ENCODE results near the gene ZC3H12C.

Gene ZC3H12C

GRCh38 chr11:110078923-110079544, 14.2 kb upstream of the ZC3H12C start:
- Histone ChIP-seq H3K27ac (ENCODE audit: low read length) (no peak overlapping the region), H3K27me3 (ENCODE audit: insufficient read depth, low read length) (no peaks in the 10 kb centered on the region), H3K9me3 (ENCODE audit: insufficient read depth, low read depth, low read length) (peaks cover 11% of the 10 kb centered on the region), H3K4me3 (ENCODE audit: low read length) (no peak overlapping the region), H3K4me1 (ENCODE audit: insufficient read depth, low read length) (peaks cover 23% of the 10 kb centered on the region), H3K9ac (ENCODE audit: low read depth, low read length) (no peak overlapping the region), H3K36me3 (ENCODE audit: insufficient read depth, low read depth, low read length) (no peaks in the 10 kb centered on the region)

DNA sequence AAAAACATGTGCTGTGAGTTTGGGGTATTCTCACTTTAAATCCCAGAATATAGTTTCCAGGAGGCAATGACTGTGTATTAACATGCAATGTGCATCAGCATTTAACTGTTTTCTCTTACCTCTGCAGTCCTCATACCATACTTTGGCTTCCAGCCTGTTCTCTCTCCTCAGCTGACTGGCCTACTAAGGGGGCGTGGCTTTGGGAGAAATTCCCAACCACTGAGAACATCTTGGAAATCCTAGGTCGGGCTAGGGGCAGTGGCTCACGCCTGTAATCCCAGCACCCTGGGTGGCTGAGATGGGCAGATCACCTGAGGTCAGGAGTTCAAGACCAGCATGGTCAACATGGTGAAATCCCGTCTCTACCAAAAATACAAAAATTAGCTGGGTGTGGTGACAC, 13.5 kb upstream of the ZC3H12C start:
- H3K9ac ChIP-seq (ENCODE audit: low read depth, low read length): no peak overlapping the region
- peaks cover 11% of the 10 kb centered on the region for H3K9me3 ChIP-seq (ENCODE audit: insufficient read depth, low read depth, low read length)
- H3K27ac ChIP-seq (ENCODE audit: low read length): no peak overlapping the region
- H3K36me3 ChIP-seq (ENCODE audit: insufficient read depth, low read depth, low read length): no peaks in the 10 kb centered on the region
- no peaks in the 10 kb centered on the region for H3K27me3 ChIP-seq (ENCODE audit: insufficient read depth, low read length)
- no peak overlapping the region for H3K4me3 ChIP-seq (ENCODE audit: low read length)
- peaks cover 23% of the 10 kb centered on the region for H3K4me1 ChIP-seq (ENCODE audit: insufficient read depth, low read length)

DNA sequence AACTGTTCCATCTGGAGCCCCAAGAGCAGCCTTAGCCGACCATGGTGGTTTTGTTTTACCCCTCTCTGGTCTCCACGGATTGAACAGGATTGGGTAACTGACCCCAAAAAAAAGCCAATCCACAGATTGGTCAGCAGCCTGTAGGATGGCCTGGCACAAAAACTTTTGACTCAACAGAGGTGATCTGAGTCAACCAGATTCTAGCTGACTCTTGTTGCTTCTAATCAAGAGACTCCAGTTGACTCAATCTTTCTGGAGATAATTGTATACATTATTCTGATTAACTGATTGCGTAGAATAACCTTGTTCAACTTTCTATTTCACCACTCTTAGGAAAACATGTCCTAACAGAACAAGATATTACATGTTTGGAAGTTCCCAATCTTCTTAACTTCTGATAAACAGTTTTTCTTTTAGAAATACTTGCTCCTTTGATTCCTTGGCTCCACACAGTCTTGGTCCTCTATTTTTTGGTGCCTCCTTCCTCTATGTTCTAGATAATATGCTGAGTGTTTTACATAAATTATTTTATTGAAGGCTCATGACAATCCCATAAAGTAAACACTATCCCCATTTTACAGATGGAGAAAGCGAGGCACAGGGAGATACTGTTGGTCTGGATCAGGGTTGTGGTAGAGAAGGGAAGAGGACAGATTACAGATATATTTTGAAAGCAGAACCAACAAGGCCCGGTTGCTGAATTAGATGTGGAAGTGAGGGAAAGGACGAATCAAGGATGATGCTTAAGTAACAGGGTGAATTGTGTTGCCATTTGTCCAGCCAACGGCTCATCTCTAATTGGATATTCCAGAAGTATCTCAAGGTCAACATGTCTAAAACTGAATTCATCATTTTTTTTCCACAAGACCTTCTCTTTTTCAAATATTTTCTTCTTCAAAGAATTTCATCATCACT, 11.5 kb upstream of the ZC3H12C start:
- no peak overlapping the region for H3K4me3 ChIP-seq (ENCODE audit: low read length)
- H3K4me1 ChIP-seq (ENCODE audit: insufficient read depth, low read length): peaks cover 10% of the 10 kb centered on the region
- no peak overlapping the region for H3K27ac ChIP-seq (ENCODE audit: low read length)
- H3K27me3 ChIP-seq (ENCODE audit: insufficient read depth, low read length): no peaks in the 10 kb centered on the region
- H3K9ac ChIP-seq (ENCODE audit: low read depth, low read length): no peak overlapping the region
- peaks cover 11% of the 10 kb centered on the region for H3K9me3 ChIP-seq (ENCODE audit: insufficient read depth, low read depth, low read length)
- H3K36me3 ChIP-seq (ENCODE audit: insufficient read depth, low read depth, low read length): no peaks in the 10 kb centered on the region

DNA sequence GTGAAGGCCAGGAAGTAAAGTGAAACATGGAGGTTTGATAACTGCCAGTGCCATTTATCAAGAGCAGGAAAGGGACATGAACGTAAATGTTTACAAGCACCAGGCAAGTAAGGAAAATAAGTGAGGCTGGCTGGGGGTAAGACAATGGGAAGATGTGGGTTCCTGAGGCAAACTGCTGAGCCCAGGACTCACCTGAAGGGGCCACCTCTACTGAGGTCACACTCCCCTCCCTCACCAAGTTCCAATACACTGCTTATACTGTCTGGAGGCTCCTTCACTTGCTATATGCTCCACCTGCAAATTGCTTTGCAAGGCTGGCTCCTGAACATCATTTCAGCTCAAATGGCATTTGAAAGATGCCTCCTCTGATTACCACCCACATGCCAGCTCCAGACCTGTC, 10.3 kb upstream of the ZC3H12C start:
- Histone ChIP-seq H3K9me3 (ENCODE audit: insufficient read depth, low read depth, low read length) (peaks cover 11% of the 10 kb centered on the region), H3K27me3 (ENCODE audit: insufficient read depth, low read length) (no peaks in the 10 kb centered on the region), H3K9ac (ENCODE audit: low read depth, low read length) (no peak overlapping the region), H3K4me3 (ENCODE audit: low read length) (no peak overlapping the region), H3K27ac (ENCODE audit: low read length) (no peak overlapping the region), H3K36me3 (ENCODE audit: insufficient read depth, low read depth, low read length) (no peaks in the 10 kb centered on the region), H3K4me1 (ENCODE audit: insufficient read depth, low read length) (no peaks in the 10 kb centered on the region; the same call in 1 of the 2 replicates)

- Histone ChIP-seq H3K9ac (ENCODE audit: low read depth, low read length) (no peak overlapping the region), H3K27me3 (ENCODE audit: insufficient read depth, low read length) (peaks cover 5% of the 10 kb centered on the region; the same call in 1 of the 2 replicates), H3K4me3 (ENCODE audit: low read length) (no peak overlapping the region), H3K4me1 (ENCODE audit: insufficient read depth, low read length) (no peaks in the 10 kb centered on the region), H3K9me3 (ENCODE audit: insufficient read depth, low read depth, low read length) (no peaks in the 10 kb centered on the region; the same call in 1 of the 2 replicates), H3K36me3 (ENCODE audit: insufficient read depth, low read depth, low read length) (no peaks in the 10 kb centered on the region), H3K27ac (ENCODE audit: low read length) (no peak overlapping the region)
These were observed 7.8 kb upstream of the ZC3H12C start for GRCh38 chr11:110085255-110085838.

DNA sequence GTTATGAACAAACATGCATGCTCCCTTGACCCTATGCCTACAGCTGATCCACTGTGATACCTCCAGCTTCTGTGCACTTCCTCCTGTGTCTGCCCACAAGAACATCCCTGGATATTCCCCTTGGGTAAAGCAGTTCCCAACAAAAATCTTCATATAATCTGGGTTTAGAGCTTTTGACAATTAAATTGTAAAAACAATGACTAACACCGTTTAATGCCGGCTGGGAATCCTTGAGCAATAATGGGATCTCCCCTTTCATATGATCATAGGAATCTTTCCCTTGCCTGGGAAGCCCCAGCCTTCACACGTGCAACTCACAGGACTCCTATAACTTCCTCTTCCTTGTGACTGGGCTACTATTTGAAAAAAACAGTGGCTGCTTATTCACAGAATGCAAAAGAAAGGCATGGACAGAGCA, 6.3 kb upstream of the ZC3H12C start:
- H3K36me3 ChIP-seq (ENCODE audit: insufficient read depth, low read depth, low read length): no peaks in the 10 kb centered on the region
- no peak overlapping the region for H3K27ac ChIP-seq (ENCODE audit: low read length)
- no peaks in the 10 kb centered on the region for H3K9me3 ChIP-seq (ENCODE audit: insufficient read depth, low read depth, low read length)
- H3K27me3 ChIP-seq (ENCODE audit: insufficient read depth, low read length): peaks cover 21% of the 10 kb centered on the region
- H3K9ac ChIP-seq (ENCODE audit: low read depth, low read length): no peak overlapping the region
- no peak overlapping the region for H3K4me3 ChIP-seq (ENCODE audit: low read length)
- no peaks in the 10 kb centered on the region; the same call in 1 of the 2 replicates for H3K4me1 ChIP-seq (ENCODE audit: insufficient read depth, low read length)

DNA sequence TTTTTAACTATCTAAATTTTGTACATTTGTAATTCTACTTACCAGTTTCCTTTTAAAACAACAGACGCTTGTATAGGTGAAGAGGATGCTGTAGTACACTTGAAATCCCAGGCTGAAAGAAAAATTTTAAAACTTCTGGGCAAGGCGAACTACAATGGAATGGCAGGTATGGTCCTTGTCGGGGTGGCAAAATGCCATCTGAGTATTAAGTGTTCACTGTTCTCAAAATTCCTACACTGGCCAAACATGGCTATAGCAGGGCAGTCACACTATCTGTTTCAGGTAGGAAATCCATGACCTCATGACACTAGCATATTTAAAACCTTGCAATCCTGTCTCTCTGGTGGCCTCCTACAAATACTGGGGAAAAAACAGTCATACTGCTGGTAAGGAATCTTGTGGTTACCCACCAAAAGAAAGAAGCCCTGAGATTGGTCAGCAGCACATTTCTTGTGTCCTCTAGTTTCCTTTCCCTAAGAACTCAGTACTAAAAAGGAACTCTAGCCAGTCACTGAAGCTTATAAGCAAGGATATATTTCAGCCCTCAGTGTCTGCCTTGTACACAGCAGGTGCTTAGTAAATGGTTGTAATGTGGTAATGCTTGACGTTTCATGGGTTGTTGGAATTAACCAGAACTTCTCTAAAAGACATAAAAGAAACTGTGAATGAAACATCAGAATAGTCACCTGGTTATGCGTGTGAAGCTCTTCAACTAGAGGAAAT, 5.2 kb upstream of the ZC3H12C start:
- Histone ChIP-seq H3K4me1 (ENCODE audit: insufficient read depth, low read length) (no peaks in the 10 kb centered on the region; the same call in 1 of the 2 replicates), H3K4me3 (ENCODE audit: low read length) (no peak overlapping the region), H3K36me3 (ENCODE audit: insufficient read depth, low read depth, low read length) (no peaks in the 10 kb centered on the region), H3K27me3 (ENCODE audit: insufficient read depth, low read length) (peaks cover 25% of the 10 kb centered on the region), H3K9ac (ENCODE audit: low read depth, low read length) (no peak overlapping the region), H3K27ac (ENCODE audit: low read length) (no peak overlapping the region), H3K9me3 (ENCODE audit: insufficient read depth, low read depth, low read length) (no peaks in the 10 kb centered on the region)

DNA sequence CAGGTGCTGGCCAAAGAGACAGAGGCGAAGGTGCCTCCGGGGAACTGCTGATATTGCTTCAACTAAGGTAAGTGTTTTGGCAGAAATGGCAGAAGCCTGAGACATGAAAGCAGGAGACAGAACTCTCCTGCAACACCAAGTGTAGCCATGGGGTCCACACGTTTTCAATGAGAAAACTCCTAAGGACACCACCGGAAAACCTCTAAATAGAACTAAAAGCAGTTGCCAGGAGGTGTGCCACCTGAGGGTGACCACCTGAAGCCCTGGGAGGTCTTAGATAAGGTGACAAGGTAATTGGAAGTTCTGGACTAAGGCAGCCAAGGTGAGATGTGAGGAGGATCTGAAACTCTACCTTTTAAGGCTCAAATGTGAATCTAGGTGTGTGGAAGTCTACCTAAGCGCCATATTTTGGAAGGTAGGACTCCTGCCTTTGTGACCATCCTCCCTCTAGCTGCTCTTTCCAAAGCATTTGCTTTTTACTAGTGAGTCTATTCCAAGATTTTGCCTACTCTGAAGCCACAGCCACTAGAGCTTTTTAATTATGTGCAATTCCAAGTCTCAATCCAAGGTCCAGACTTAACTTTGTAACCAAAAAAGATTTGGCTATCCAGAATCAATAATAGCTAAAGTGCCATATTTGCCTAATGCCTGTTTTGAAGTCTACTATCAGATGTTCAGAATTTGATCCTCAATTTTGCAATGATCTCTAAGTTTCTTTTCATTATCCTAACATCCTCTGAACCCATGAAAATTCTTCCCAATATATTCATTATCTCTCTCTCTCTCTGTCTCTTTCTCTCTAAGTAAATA, 4.5 kb upstream of the ZC3H12C start:
- no peak overlapping the region for H3K27ac ChIP-seq (ENCODE audit: low read length)
- no peaks in the 10 kb centered on the region for H3K9me3 ChIP-seq (ENCODE audit: insufficient read depth, low read depth, low read length)
- H3K9ac ChIP-seq (ENCODE audit: low read depth, low read length): no peak overlapping the region
- H3K4me3 ChIP-seq (ENCODE audit: low read length): no peak overlapping the region
- H3K4me1 ChIP-seq (ENCODE audit: insufficient read depth, low read length): no peaks in the 10 kb centered on the region; the same call in 1 of the 2 replicates
- peaks cover 26% of the 10 kb centered on the region for H3K27me3 ChIP-seq (ENCODE audit: insufficient read depth, low read length)
- H3K36me3 ChIP-seq (ENCODE audit: insufficient read depth, low read depth, low read length): no peaks in the 10 kb centered on the region

DNA sequence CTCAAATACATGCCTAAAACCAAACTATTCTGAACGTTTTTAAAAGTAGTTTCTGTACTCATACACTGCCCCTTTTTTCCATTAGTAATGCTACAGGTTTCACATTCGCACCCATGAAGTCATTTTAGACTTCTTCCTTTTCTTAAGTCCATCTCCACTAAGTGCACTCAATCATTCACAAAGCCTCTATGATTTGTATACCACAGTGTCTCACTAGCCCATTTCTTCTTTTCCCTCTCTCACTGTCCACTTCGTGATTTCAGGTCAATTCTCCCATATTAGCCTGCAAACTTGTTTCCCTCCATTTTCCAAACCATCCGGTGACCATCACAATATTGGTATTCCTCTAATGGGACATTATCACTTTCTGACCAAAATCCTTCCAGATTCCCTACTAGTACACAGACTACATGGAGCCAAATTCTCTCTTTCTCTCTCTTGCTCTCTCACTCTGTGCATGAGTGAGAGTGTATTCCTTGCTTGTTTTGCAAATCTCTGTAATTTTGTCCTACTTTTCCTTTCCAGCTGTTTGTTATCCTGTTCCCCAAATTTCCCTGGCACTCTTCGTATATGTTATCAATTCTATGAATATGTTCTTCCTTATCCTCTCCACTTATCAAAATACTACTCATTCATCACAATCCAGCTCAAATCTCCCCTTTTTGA, 3.4 kb upstream of the ZC3H12C start:
- Histone ChIP-seq H3K4me1 (ENCODE audit: insufficient read depth, low read length) (peaks cover 5% of the 10 kb centered on the region; the same call in 1 of the 2 replicates), H3K36me3 (ENCODE audit: insufficient read depth, low read depth, low read length) (no peaks in the 10 kb centered on the region), H3K27me3 (ENCODE audit: insufficient read depth, low read length) (peaks cover 36% of the 10 kb centered on the region), H3K27ac (ENCODE audit: low read length) (no peak overlapping the region), H3K9ac (ENCODE audit: low read depth, low read length) (no peak overlapping the region), H3K4me3 (ENCODE audit: low read length) (no peak overlapping the region), H3K9me3 (ENCODE audit: insufficient read depth, low read depth, low read length) (no peaks in the 10 kb centered on the region)

DNA sequence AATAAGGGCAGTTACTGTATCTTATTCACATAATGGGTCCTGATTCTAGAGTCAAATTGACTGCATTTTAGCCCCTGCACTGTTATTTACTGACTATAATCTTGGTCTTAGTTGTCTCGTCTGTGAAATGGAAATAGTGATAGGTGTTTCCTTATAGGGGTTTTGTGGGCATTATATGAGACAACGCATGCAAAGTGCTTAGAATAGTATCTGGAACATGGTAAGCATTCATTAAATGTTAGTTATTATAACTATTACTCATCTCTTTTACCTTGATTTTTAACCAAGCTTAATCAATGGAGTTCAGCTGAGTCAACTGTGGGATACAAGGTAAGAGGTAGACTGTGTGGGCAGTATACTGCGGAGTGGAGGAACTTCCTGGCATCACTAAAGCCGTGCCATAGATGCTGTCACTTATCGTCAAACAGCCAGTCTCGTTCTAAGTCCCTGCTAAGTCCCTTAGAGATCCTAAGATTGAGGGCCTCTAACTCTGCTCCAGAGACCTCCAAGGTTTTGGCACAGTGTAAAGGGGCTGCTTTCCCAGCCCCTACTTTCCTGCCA, 2.6 kb upstream of the ZC3H12C start:
- no peak overlapping the region for H3K9ac ChIP-seq (ENCODE audit: low read depth, low read length)
- peaks cover 40% of the 10 kb centered on the region for H3K27me3 ChIP-seq (ENCODE audit: insufficient read depth, low read length)
- H3K27ac ChIP-seq (ENCODE audit: low read length): no peak overlapping the region
- no peak overlapping the region for H3K4me3 ChIP-seq (ENCODE audit: low read length)
- no peaks in the 10 kb centered on the region for H3K9me3 ChIP-seq (ENCODE audit: insufficient read depth, low read depth, low read length)
- no peaks in the 10 kb centered on the region for H3K36me3 ChIP-seq (ENCODE audit: insufficient read depth, low read depth, low read length)
- H3K4me1 ChIP-seq (ENCODE audit: insufficient read depth, low read length): peaks cover 5% of the 10 kb centered on the region; the same call in 1 of the 2 replicates
